ENCODE data around the gene FOXP1.

The FOXP1 gene

DNA sequence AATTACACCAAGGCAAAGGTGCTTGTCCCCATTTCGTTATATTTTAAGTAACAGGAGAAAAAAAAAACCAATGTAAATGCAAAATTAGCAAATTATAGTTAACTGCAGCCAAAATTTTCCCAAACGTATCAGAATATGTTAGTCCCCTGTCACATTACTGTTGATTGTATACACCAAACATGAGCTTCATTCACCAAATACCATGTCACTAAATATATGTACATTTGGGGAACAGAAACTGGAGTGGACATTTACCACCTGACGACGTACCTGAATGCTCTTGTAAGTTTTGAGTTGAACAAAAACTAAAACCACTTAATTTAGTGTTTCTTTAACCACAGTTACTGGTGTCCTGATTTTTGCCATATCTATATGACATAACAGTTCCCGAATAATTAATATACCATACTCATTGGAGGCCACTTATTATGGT, 3.3 kb upstream of the FOXP1 start:
- no peak for DNase-seq (ENCODE audit: extremely low spot score)
- ChIA-PET POLR2A (no interaction called here), CTCF (interaction anchor here (0.6 to 1.0 kb wide), 5 partner anchors 72 to 1518 kb away, joined by 3 to 6 read pairs (median 3); no protein-coding TSS in a partner anchor)
- TF ChIP-seq SUZ12 (IDR thresholded peaks at IDR 0.05) (no peak), HDGF (IDR thresholded peaks at IDR 0.05; ENCODE audit: borderline replicate concordance) (no peak), ARNT (IDR thresholded peaks at IDR 0.05) (no peak), SP1 (IDR thresholded peaks at IDR 0.05) (no peak), ELF4 (IDR thresholded peaks at IDR 0.05) (no peak), NFRKB (IDR thresholded peaks at IDR 0.05) (no peak), FOXM1 (IDR thresholded peaks at IDR 0.05; ENCODE audit: borderline replicate concordance) (no peak), CTBP1 (IDR thresholded peaks at IDR 0.05; ENCODE audit: borderline replicate concordance) (no peak), BHLHE40 (IDR thresholded peaks at IDR 0.05; ENCODE audit: borderline replicate concordance) (no peak), ZNF384 (IDR thresholded peaks at IDR 0.05) (no peak), FOXK2 (IDR thresholded peaks at IDR 0.05) (no peak), TARDBP (IDR thresholded peaks at IDR 0.05) (no peak), FOXA1 (IDR thresholded peaks at IDR 0.05) (no peak), L3MBTL2 (conservative IDR thresholded peaks at IDR 0.05) (no peak), LEF1 (IDR thresholded peaks at IDR 0.05; ENCODE audit: borderline replicate concordance) (no peak)
- TF ChIP-seq, protein P1, sequence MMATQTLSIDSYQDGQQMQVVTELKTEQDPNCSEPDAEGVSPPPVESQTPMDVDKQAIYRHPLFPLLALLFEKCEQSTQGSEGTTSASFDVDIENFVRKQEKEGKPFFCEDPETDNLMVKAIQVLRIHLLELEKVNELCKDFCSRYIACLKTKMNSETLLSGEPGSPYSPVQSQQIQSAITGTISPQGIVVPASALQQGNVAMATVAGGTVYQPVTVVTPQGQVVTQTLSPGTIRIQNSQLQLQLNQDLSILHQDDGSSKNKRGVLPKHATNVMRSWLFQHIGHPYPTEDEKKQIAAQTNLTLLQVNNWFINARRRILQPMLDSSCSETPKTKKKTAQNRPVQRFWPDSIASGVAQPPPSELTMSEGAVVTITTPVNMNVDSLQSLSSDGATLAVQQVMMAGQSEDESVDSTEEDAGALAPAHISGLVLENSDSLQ (IDR thresholded peaks at IDR 0.05): no peak

DNA sequence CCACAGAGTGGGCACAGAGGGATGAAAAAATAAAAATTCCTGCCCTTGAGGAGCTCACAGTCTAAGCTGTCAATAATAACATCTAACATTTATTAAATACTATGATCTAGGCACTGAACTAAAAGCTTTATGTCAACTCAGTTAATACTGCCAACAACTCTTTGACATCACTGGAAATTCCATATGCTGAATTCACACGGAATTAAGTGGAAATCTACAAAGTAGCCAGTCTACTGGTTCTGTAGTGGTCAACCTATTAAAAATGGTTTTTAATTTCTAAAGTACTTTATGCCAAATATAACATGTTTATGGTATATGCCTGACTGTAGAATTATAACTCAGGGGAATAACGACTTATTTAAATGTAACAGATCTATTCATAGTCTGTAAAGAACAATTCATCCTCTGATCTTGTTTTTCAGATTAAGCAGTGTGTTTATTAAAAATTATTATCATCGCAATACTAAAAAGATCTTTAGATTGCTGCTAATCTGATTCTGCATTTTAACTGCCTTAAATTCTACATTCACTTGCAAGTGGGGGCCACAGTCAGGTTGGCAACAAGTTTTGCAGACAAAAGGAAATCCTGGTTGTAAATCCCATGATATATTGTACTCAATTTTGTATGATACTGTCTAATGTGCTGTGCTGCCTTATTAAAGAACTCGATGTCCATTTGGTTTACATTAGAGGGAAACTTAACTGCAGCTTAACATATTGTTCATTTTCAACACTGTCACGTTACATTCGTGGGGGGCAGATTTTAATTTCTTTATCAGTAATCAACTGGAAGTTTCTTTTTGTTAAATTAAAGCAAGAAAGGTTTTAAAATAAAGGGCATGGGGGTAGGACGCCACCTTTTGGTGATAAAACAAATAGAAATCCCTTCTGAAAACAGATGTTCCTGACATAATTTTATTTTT, 2.6 kb upstream of the FOXP1 start:
- ChIA-PET CTCF (interaction anchor here (0.6 to 1.0 kb wide), 4 partner anchors 71 to 1518 kb away, joined by 3 to 6 read pairs (median 4); no protein-coding TSS in a partner anchor), POLR2A (interaction anchor here (4.7 kb wide), 1 partner anchor 75 kb away, joined by 17 read pairs; no protein-coding TSS in a partner anchor)
- no peak for DNase-seq (ENCODE audit: extremely low spot score)

DNA sequence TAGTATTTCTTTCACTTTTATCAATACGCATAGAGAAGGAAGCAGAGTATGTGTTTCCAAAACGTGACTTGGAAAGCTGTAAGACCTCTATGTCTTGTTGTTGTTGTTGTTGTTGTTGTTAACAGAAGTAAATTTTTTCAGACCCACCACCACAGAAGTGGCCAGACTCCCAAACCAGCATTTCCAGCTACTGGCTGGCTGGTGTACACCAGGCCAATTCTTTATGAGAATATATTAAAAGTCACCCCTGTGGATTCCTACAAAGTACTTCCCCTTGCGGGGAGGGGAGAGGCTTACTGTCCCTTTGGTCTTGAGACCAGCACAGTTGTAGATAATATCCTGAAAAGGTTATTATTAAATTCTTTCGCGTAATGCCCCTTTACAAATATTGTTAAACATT, 1.6 kb upstream of the FOXP1 start:
- CTCF ChIA-PET: no interaction called here
- POLR2A ChIA-PET: interaction anchor here (1.5 to 4.7 kb wide), 5 partner anchors 62 to 89 kb away, joined by 3 to 21 read pairs (median 10); no protein-coding TSS in a partner anchor

More for the DNA sequence above, 2.6 kb upstream of the FOXP1 start:
- TF ChIP-seq FOXM1 (IDR thresholded peaks at IDR 0.05; ENCODE audit: borderline replicate concordance) (no peak), FOXK2 (IDR thresholded peaks at IDR 0.05) (no peak), SP1 (IDR thresholded peaks at IDR 0.05) (no peak), BHLHE40 (IDR thresholded peaks at IDR 0.05; ENCODE audit: borderline replicate concordance) (no peak), FOXA1 (IDR thresholded peaks at IDR 0.05) (no peak), SUZ12 (IDR thresholded peaks at IDR 0.05) (no peak), LEF1 (IDR thresholded peaks at IDR 0.05; ENCODE audit: borderline replicate concordance) (no peak), NFRKB (IDR thresholded peaks at IDR 0.05) (no peak), ELF4 (IDR thresholded peaks at IDR 0.05) (no peak), ARNT (IDR thresholded peaks at IDR 0.05) (no peak), HDGF (IDR thresholded peaks at IDR 0.05; ENCODE audit: borderline replicate concordance) (no peak), L3MBTL2 (conservative IDR thresholded peaks at IDR 0.05) (no peak), TARDBP (IDR thresholded peaks at IDR 0.05) (no peak), ZNF384 (IDR thresholded peaks at IDR 0.05) (no peak), CTBP1 (IDR thresholded peaks at IDR 0.05; ENCODE audit: borderline replicate concordance) (no peak)
- TF ChIP-seq, protein P1 (IDR thresholded peaks at IDR 0.05): no peak

DNA sequence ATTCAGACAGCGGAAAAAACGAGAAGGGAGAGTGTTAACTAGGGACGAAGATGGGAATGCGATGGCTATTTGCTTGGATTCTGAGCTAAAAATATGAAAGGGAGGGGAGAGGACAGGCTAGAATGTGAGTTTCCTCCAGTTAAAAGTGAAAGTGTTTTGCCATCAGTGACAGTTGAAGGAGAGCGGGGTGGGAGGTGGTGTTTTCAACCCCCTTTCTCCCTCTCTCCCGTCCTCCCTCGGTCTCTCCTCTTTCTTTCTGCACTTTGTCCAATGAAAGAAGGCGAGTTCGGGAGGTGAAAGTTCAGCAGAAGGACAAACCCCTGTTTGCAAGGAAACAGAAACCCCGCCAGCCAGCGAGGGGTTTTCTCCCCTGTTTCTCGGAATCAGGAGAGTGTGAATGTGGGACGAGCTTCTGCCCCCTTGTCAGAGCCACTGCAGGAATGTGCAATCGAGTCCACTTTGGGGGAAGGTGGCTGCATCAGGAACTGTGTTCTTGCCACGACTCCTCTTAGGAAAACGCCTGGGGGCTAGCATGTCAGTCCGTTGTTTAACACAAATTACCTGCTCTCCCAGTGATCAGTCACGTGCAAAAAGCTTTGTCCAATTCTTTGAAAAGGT, 975 bp upstream of the FOXP1 start:
- peak; percentile 33 for DNase-seq (ENCODE audit: extremely low spot score)
- ChIA-PET POLR2A (interaction anchor here (0.6 to 4.7 kb wide), 6 partner anchors 62 to 155 kb away, joined by 3 to 21 read pairs (median 8); no protein-coding TSS in a partner anchor), CTCF (no interaction called here)
- TF ChIP-seq L3MBTL2 (conservative IDR thresholded peaks at IDR 0.05) (0 out of 2 replicates have a peak, but pooled peaks have one; percentile 21), HDGF (IDR thresholded peaks at IDR 0.05; ENCODE audit: borderline replicate concordance) (peak; percentile 35; the same call in 1 of the 2 replicates), ARNT (IDR thresholded peaks at IDR 0.05) (no peak)

More for the DNA sequence above, 1.6 kb upstream of the FOXP1 start:
- TF ChIP-seq ZNF384 (IDR thresholded peaks at IDR 0.05) (no peak), ELF4 (IDR thresholded peaks at IDR 0.05) (0 out of 2 replicates have a peak, but pooled peaks have one; percentile 18), ARNT (IDR thresholded peaks at IDR 0.05) (no peak), NFRKB (IDR thresholded peaks at IDR 0.05) (no peak)
- TF ChIP-seq, protein P1 (IDR thresholded peaks at IDR 0.05): no peak
- DNase-seq (ENCODE audit: extremely low spot score): peak; percentile 30

DNA sequence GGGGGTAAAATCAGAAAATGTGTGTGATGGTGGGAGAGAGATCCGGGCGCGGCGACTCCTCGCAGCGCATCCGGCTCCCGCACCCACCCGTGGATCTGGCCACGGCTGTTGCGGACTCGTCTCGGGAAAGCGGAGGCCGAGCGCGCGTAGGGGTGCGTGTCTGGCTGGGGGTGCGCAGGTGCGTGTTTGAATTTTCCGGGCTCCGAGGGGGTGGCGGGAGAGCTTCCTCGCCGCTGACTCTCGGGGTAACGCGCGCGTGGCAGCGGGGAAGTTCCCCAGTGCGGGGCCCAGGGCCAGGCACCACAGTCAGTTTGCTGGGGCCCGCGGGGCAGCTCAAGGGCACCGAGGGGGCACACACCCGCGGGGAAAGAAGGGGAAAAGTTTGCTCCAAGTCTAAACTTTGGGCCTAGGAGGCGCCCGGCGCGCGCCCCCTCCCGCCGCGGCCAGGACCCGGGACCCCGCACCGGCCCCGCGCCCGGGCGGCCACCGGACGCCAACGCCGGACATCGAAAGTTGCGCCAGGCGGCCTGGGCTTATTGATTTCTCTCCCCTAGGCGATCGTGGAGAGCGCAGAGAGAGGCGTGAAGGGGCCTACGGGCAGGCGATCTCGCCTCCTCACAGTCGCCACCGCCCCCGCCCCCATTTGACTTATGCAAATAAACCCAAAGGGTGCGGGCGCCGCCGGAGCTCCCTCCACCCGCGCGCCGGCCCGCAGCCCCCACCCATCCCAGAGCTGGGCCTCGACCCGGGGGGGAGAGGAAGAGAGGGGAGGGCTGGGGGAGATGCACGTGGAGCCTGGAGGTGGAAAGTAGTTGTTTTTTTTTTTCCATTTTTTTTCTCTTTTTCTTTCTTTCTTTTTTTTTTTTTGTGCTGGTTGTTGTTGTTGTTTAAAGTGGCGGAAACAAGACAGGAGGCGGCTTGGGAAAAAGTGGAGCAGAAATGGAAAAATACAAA, 639 bp downstream of the FOXP1 start:
- ChIA-PET CTCF (no interaction called here), POLR2A (interaction anchor here (0.6 to 4.7 kb wide), 17 partner anchors 19 to 519 kb away, joined by 3 to 21 read pairs (median 4); no protein-coding TSS in a partner anchor)
- DNase-seq (ENCODE audit: extremely low spot score): peak; percentile 61
- TF ChIP-seq L3MBTL2 (conservative IDR thresholded peaks at IDR 0.05) (peak; percentile 56), TARDBP (IDR thresholded peaks at IDR 0.05) (peak; percentile 90), NFRKB (IDR thresholded peaks at IDR 0.05) (no peak), SUZ12 (IDR thresholded peaks at IDR 0.05) (no peak), SP1 (IDR thresholded peaks at IDR 0.05) (no peak), FOXM1 (IDR thresholded peaks at IDR 0.05; ENCODE audit: borderline replicate concordance) (0 out of 2 replicates have a peak, but pooled peaks have one; percentile 15), ZNF384 (IDR thresholded peaks at IDR 0.05) (peak; percentile 92), CTBP1 (IDR thresholded peaks at IDR 0.05; ENCODE audit: borderline replicate concordance) (0 out of 2 replicates have a peak, but pooled peaks have one; percentile 17), LEF1 (IDR thresholded peaks at IDR 0.05; ENCODE audit: borderline replicate concordance) (no peak), BHLHE40 (IDR thresholded peaks at IDR 0.05; ENCODE audit: borderline replicate concordance) (no peak)
- TF ChIP-seq, protein P1 (IDR thresholded peaks at IDR 0.05): no peak

All from HEK293T (cell line).